Activated CD8-positive, alpha-beta memory T cell treated with anti-CD3 and anti-CD28 coated beads, Interleukin-2, amount 50 U/mL, for 48 hours (primary cell): ENCODE measurements around the gene CEACAM20.
A peak's percentile ranks its signal among the peaks of the same experiment; 100 is the strongest.
"Not testable (repeated sequence)": the region's sequence is repeated elsewhere in the genome, so short reads cannot be mapped to it uniquely, and the experiment has no call there.

Source experiments
- DNase-seq: peaks from one replicate; pipeline ENCODE4 v3.0.0-alpha.2; 2020

The CEACAM20 gene

DNA sequence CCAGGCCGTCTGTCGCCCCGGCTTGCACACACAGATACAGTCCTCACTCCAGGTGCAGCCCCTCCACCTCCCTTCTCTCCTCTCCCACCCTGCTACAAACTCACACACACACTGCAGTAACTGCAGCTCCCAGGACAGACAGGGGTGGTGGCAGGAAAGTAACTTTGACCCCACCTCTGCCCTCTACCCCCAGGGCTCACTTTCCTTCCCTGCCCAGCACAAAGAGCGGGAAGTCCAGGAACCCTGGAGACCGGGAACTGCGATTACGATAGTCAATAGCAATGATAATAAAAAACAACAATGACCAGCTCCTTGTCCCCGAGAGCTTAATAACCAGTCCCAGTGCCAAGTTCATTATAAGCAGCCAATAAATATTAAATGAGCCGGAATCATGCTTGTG, at the start of gene CEACAM20:
Gene CEACAM20, minus strand, starts transcription at position 140 of the 400 bp plus-strand sequence. CDS start 166 bp downstream, outside the sequence.
- no peak for DNase-seq

DNA sequence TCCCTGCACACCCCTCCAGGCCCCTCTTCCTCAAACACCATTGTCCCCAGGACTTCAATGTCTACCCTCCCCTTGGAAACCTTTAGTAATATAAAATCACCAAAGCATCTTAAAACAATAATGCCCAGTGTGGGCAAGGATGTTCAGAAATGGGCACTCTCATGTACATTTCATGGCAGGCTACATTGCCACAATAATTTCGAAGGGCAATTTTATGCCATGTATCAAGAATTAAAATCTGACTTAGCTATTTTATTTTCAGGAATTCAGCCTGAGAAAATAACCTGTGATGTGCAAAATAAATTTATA, 48.0 kb upstream of the CEACAM20 start:
- DNase-seq, result peak; percentile 1

DNA sequence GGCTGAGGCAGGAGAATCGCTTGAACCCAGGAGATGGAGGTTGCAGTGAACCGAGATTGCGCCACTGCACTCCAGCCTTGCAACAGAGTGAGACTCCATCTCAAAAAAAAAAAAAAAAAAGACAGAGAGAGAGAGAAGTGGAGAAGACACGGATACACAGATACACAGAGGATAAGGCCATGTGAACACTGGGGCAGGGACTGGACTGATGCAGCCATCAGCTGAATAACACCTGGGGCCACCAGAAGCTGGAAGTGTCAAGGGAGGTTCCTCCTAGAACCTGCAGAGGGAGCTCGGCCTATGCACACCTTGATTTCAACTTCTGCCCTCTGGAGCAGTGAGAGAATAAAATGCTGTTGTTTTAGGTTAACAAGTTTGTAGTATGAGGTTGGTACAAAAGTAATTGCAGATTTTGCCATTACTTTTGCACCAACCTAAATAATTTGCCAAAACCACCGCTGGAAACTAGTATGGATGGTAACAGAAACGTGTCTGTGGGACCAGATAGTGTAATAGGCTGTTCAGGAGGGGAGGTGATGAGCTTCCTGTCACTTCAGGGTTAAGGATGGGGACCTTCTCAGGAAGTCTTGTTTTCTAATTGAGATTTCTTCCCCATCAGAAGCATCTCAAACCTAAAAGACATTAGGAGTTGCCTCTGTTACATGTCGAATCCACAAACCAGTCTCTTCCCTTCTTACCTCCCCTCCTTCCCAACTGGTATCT, 47.5 kb upstream of the CEACAM20 start:
- DNase-seq, result no peak

DNA sequence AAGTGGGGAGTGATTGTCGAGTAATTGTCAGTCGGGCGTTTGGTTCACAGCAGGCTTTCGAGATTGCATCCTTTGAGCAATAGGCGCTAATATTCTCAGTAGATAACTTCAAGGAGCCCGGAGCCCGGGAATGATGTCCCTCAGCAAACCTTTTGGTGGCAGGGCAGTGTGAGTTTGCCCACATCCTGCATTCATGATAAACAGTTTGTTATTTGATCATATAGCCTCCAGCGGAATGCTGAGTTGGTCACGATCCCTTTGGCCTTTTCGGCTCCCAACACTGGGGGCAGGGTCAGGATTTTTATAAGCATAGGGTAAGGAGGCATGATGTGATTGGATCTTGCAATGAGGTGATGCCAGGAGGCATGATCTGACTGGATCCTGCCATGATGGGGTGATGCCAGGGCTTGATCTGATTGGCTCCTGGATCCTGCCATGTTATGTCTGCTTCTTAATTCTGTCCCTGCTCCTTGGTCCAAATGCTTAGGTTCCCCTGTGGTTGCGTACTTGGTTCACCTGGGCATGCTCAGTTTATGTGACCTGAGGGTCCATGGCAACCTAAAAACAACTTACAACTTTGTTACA, 45.7 kb upstream of the CEACAM20 start:
- DNase-seq, result no peak

DNA sequence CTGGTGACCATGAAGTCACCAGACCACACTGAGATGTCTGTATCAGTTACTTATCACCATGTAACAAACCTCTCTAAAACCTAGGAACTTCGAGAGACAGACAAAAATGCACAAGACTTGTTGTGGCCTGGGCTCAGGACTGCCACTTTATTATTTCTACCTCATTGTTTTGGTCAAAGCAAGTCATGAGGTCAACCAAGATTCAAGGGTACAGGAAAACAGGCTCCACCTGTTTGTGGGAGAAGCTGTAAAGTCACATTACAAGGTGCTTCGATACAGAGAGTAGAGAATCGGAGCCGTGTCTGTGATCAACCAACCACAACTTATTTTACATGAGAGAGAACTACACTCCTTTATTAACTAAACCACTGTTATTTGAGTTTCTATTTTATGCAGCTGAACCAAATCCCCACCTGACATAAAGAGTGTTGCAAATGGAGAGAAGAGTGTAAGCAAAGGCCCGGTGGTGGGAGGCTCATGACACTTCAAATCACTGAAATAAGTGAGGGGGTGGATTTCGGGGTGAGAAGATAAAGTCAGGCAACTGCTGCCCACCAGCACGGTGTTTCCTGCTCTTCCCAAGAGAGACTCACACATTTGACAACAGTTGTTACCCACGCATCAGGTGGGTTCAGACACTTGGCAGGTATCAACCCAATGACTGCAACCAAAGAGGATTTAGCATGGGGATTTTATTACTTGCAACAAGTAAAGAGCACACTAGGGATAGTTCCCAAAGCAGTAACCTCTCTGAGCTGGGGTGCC, 44.9 kb upstream of the CEACAM20 start:
- no peak for DNase-seq

DNA sequence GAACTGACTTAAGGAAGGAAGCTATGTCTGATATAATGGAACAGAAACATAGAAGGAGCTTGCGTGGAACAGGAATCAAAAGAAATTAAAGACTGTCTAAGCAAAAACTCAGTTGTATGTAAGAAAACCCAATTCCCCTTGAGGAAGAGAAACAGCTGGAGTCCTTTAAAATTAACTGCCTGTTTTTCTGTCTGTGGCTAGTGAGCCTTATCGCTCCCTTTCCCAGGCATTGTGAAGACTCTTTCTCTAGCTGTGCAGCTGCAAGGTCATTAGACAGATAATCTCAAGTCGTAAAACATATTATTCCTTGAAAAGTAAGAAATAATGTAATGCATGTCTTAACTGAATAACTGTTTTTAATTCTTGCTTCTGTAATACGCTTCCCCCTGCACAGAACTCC, 44.2 kb upstream of the CEACAM20 start:
- DNase-seq, result no peak

DNA sequence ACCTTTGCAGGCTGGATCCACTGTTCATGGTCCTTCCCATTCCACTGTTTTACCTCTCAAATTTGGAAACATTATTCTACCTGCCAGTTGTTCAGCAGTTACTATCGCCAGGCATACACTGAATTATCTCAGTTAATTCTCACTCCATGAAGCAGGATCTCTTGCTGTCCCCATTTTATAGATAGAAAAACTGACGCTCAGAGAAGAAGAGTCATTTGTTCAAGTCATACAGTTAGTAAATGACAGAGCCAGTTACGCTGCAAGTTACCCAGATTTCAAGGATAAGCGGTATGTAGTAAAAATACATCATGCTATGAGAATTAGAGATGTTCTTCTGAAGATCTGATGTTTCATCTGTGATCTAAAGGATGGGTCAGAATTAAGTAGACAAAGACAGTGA, 43.7 kb upstream of the CEACAM20 start:
- no peak for DNase-seq

DNA sequence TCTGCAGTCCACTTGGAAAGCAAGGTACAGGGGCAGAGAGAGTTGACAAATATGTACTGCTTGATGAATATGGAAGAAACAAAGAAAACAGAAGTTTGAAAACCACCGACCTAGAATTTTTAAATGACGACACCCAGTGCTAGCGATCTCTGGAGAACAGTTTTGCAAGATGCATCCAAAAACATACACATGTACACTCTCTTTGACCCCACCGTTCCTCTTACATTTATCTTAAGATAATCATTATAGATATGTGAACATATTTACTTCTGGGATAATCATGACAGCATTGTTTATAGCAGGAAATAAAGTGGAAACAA, 43.1 kb upstream of the CEACAM20 start:
- DNase-seq, result no peak

DNA sequence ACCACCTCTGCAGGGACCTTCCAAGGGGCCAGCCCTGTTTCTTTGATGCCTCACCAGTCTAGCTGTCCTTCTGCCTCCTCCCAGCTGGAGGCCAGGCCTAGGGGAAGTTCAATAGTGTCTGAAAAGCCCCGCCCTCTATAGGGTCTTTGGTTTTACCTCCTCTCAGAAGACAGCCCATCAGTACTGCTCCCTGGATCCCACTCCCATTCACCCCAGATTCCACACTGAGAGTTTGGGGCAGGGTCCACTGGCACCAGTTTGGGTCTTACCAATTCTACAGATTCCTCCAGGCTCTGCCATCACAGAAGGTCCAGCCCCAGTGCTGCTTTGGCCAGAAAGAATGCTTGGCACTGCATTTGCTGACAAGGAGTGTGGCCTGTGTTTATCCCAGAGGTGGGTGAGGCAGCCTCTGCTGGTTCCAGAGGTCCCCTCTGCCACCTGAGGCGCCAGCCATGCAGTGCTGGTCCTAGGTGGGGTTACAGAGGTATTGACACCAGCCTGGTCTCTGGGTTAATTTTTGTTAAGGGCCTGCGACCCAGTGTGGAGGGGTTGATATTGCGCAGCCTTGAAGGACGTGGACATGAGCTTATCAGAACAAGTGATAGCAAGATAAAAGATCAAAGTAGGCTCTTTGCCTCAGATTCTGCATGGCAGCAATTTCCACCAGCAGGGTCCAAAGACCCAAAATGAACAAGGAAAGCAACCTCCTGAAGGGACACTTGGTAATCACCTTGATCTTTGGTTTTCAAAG, 42.5 kb upstream of the CEACAM20 start:
- no peak for DNase-seq

DNA sequence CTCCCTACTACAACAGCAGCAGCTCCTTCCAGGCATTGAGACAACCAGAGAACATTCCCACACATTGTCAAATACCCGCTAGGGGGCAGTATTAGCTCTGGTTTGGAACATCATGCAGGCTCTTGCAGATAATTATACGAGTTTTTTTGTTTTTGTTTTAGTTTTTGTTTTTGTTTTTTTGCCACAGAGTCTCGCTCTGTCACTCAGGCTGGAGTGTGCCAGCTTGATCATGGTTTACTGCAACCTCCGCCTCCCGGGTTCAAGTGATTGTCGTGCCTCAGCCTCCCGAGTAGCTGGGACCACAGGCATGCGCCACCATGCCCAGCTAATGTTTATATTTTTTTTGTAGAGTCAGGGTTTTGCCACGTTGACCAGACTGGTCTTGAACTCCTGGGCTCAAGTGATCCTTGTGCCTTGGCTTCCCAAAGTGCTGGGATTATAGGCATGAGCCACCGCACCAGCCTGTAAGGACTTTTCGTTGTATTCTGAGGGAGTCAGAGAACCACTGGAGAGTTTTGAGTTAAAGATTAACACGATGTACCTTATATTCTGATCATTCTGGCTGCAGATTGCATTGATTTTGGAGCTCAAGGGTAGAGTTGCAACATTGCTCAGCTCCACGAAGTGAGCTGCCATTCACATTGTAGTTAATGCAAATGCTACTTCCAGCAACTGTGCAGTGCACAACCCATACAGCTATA, 41.7 kb upstream of the CEACAM20 start:
- DNase-seq, result peak; percentile 64

DNA sequence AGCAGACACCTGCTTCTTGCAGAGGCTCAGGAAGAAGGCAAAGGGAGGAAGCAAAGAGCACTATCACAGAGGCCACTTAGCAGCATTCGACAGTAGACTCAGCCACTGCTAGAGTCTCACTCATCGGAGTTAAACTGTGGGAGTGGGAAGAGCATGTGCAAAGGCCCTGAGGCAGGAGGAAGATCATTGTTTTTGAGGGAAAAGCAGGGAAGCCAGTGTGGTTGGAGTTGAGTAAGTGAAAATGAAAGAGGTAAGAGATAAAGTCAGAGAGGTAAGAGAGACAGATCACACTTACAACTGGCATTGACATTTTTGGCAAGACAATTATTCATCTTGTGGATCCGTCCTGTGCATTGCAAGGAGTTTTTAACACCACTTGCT, 41.1 kb upstream of the CEACAM20 start:
- DNase-seq, result no peak

DNA sequence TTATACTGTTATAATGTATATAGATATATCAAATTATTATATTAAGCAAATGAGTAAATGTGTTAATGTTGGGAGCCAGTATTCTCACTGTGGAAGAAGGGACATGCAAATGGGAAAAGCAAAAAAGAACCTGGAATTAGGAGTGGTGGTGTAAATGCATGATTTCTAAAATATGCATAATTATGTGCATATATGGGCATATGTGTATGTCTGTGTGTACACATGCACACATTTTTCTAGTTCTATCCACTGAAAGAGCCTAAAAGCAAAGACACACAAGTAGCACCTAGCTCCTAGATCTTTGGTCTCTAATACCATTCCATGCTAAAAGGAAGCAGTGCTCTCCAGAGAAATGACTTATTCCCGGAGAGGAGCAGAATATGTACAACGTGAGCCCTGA, 38.3 kb upstream of the CEACAM20 start:
- no peak for DNase-seq

DNA sequence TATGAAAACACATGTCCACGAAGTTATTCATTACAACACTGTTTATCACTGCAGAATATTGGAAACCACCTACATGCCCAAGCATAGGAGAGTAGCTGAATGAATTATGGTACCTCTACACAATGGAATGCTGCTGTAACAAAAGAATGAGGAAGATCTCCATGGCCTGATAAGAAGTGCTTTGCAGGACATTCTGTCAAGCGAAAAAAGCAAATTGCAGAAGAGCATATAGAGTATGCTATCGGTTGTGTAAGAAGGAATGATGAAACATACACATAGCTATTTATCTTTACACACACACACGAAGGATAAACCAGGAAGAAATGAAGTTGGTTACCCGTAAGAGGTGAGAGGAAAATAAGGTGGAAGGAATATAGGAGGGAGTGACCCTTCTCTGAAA, 37.5 kb upstream of the CEACAM20 start:
- DNase-seq, result no peak

DNA sequence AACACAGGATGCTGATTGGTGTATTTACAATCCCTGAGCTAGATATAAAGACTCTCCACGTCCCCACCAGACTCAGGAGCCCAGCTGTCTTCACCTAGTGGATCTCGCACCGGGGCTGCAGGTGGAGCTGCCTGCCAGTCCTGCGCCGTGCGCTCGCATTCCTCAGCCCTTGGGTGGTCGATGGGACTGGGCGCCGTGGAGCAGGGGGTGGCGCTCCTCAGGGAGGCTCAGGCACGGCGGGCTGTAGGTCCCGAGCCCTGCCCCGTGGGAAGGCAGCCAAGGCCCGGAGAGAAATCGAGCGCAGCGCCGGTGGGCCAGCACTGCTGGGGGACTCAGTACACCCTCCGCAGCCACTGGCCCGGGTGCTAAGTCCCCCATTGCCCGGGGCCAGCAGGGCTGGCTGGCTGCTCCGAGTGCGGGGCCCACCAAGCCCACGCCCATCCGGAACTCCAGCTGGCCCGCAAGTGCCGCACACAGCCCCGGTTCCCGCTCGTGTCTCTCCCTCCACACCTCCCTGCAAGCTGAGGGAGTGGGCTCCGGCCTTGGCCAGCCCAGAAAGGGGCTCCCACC, 33.7 kb upstream of the CEACAM20 start:
- not testable (repeated sequence) for DNase-seq

DNA sequence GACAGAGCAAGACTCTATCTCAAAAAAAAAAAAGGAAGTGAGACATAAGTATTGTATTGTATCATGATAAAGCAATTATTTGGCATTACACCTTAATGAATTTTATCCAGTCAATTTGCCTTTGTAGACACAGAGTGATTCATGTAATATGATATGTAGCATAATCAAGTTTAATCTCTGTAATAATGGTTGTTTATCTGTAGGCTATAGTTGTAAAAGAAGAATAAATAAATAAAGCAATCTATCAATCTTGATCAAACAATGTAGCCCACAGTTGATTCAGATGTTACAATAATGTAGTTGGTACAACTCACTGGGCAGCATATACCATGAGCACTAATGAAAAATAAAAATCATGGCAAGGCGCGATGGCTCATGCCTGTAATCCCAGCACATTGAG, 28.5 kb upstream of the CEACAM20 start:
- DNase-seq, result no peak

DNA sequence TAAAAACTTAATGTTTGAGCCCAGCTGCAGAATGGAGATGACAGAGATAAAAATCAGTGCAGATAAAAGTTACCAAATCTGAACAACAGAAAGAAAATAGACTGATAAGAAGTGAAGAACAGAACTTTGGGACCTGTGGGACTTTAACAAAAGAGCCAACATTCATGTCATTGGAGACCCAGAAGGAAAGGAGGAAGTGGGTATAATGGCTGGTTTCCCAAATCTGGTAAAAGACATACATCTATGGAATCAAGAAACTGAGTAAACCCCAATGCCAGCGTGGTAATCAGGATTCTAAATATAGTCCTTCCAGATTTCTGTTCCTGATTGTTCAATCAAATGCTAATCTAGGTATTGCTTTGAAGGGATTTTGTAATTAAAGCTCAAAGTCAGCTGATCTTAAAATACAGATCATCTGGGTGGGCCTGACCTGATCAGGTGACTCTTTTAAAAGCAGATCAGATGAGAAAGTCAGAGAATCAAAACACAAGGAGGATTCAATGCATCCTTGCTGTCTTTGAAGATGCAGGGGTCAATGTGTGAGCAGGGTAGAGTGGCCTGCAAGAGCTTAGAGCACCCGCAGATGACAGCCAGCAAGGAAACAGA, 25.3 kb upstream of the CEACAM20 start:
- DNase-seq, result no peak

DNA sequence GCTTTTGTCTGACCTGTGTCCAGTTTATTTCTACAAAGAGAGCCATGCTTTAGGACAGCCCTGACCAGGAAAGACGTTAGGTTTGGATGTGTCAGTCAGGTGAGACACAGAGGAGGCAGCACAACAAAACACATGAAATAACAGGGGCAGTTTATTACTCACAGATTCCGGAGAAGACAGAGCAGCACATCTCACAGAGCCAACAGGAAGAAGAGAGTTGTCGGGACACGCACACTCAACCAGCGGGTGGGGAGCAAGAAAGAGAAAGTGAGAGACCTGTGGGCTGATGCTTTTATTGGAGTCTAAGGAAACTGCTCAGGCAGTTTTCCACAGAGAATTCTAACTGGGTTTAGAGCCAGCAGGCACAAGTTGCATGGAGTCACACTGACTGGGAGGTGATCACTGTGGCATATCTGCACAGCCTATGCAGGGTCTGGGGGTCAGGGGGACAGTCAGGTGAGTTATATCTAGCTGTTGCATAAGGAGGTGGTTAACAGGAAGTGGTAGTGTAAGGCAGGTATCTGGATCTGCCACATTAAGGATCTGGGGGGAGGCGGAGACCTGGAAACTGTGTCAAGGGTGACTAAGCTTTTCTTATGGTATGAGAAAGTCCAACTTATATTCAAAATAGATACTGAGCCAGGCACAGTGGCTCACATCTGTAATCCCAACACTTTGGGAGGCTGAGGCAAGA, 24.1 kb upstream of the CEACAM20 start:
- no peak for DNase-seq

DNA sequence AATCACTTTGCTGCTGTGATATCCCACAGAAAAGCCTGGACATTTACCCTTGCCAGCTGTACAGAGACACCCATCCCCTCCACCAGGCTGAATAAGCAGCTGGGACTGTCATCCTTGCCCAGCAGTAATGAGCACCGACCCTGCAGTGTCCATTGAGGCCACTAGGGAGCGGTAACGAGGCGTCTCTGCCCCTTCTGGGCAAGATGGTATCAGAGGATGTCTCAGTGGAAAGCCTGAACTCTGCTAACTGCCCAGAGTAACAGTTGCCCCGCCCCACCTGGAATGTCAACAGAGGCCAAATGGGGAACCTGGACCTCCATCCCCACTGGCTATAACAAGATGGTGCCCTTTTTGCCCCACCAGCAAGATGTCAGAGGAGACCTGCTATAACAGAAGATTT, 22.8 kb upstream of the CEACAM20 start:
- peak; percentile 79 for DNase-seq

DNA sequence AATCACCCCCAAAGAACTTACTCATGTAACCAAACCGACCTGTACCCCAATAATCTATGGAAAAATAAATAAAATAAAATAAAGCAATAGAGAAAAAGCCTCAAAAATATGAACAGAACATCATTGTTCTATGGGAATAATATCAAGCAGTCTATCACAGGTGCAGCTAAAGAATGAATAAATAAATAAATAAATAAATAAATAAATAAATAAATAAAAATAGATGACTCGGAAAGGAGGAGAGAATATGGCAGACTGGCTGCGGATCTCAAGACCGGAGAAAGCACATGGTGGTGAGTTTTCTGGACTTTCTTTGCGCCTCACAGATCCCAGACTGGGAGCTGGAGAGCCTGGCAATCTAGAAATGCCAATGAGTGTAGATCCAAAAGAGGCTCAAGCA, 22.4 kb upstream of the CEACAM20 start:
- DNase-seq, result no peak

DNA sequence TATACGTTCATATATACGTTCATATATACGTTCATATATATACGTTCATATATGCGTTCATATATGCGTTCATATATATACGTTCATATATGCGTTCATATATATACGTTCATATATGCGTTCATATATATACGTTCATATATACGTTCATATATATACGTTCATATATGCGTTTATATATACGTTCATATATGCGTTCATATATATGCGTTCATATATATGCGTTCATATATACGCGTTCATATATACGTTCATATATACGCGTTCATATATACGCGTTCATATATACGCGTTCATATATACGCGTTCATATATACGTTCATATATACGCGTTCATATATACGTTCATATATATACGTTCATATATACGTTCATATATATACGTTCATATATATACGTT, 21.5 kb upstream of the CEACAM20 start:
- DNase-seq, result not testable (repeated sequence)

DNA sequence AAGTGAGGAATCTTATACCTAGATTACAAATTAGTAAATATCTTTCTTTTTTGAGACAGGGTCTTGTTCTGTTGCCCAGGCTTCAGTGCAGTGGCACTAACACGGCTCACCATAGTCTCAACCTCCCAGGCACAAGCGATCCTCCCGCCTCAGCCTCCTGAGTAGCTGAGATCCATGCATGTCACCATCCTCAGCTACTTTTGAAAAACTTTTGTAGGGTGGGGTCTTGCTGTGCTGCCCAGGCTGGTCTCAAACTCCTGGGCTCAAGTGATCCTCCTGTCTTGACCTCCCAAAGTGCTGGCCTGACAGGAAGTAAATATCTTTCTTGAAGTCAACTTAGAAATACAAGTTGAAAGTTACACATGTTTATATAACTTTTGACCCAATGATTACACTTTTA, 20.0 kb upstream of the CEACAM20 start:
- no peak for DNase-seq

DNA sequence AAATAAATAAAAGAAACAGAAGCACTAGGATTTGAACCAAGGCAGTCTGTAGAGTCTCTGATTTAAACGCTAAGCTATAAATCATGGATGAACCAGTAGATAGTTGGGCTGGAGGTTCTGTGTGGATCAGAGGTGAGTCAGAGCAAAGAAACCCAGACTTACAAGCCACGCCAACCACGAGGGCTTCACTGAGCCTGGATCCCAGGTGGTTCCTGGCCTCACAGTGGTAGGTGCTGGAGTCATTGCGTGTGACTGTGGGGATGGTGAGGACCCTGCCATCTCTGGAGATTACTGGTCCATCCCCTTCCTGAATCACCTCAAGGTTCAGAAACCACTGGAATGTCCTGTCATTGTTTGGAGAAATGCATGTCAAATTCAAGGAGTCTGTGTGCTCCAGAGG, 19.3 kb upstream of the CEACAM20 start:
- DNase-seq, result no peak
